ENCODE data around the gene PLA2G2F.

DNA sequence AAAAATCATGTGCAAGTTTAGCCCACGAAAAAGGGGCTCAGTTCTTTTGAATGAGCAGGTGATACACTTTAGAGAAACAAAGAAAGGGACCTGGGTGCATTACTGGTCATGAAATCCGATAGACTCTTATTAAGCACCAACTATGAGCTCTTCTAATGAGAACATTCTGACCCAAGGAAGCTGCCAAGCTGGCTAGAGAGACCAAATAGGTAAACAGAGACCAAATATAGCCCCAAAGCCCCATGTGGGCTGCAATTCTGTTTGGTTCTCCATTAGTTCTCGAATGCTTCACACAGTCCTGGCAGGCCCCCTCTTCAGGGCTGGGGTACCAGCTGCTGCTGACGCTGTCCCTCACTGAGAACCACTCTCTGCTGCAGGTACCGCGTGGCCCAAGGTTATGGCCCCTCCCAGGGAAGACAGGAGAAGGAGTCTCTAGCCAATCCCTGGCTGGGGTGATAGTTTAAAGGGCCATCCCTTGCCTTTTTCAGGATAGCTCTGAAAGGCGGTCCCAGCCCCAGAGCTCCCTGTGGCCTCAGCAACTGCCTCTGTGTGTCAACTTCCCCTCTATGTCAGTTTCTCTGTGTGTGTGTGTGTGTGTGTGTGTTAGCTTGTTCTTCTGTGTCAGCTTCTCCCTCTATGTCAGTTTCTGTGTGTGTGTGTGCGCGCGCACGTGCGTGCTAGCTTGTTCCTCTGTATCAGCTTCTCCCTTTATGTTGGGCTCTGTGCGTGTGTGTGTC lies 39.7 kb downstream of the PLA2G2F start:
- TF ChIP-seq, protein P1, sequence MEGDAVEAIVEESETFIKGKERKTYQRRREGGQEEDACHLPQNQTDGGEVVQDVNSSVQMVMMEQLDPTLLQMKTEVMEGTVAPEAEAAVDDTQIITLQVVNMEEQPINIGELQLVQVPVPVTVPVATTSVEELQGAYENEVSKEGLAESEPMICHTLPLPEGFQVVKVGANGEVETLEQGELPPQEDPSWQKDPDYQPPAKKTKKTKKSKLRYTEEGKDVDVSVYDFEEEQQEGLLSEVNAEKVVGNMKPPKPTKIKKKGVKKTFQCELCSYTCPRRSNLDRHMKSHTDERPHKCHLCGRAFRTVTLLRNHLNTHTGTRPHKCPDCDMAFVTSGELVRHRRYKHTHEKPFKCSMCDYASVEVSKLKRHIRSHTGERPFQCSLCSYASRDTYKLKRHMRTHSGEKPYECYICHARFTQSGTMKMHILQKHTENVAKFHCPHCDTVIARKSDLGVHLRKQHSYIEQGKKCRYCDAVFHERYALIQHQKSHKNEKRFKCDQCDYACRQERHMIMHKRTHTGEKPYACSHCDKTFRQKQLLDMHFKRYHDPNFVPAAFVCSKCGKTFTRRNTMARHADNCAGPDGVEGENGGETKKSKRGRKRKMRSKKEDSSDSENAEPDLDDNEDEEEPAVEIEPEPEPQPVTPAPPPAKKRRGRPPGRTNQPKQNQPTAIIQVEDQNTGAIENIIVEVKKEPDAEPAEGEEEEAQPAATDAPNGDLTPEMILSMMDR (IDR thresholded peaks at IDR 0.05), result no peak
- no peak for TF ChIP-seq POLR2AphosphoS5 (IDR thresholded peaks at IDR 0.05; ENCODE audit: insufficient read depth in 1 of 2, low read depth in 1 of 2)

Data from vagina (tissue), 2 donors.